K562 (cell line): ENCODE results near the gene GIPR. TPM values are rescaled to one million over a fixed set of nuclear protein-coding genes. Genes with fewer than 3 reads are reported as not detected.

Source experiments
- ATAC-seq: fragments of 200-7000 bp; cut with Tn5 transposase; 3 replicates; pipeline ENCODE4 v1.9.1; 2020; ENCODE audit warnings: moderate library complexity
- BruUV-seq: library from RNA; stranded (reverse); fragments of 400-500 nt; replicated peaks from 2 replicates; lab custom pipeline; 2021; lab: Mats Ljungman, UMichigan
- CTCF ChIA-PET: fragments of 300-600 bp; formaldehyde crosslinking; extraction: SDS; loops from one replicate; lab custom pipeline; 2021; ENCODE audit warnings: low intra/inter-chr PET ratio; lab: Yijun Ruan, JAX
- POLR2A ChIA-PET: fragments of 300-600, 350-650 bp; sonication (Branson Sonifier 250); formaldehyde crosslinking; extraction: SDS; loops from one replicate; lab custom pipeline; 2021; ENCODE audit warnings: antibody characterized with exemption, inconsistent platforms; lab: Yijun Ruan, JAX
- DNase-seq, 4 experiments: peaks; one replicate each; pipeline versions ENCODE4 v3.0.0 to v3.0.0-alpha.2; 2011 to 2018; ENCODE audit warnings: low spot score in 3 of 4, mixed read lengths in 3 of 4; ENCODE audit errors: extremely low read depth in 1 of 4
- FAIRE-seq: peaks from 2 replicates; lab custom pipeline; 2011; peaks lifted over from hg19 to GRCh38; lab: Jason Lieb, UNC
- H2AFZ ChIP-seq: 2 replicates; pipeline ENCODE4 v1.6.0; 2011; ENCODE audit warnings: low read depth, low read length, control low read depth, inconsistent platforms
- H3K27ac ChIP-seq: fragments of 200-600 bp; 3 replicates; pipeline ENCODE4 v1.8.0; 2011; ENCODE audit warnings: low read depth, mild to moderate bottlenecking, control low read depth, inconsistent platforms, low read length, moderate library complexity, mixed read lengths; ENCODE audit errors: extremely low read depth
- H3K27me3 ChIP-seq, 2 experiments: fragments of 300-600 bp in 1 of 2; 2 replicates in 1 of 2; 3 replicates in 1 of 2; pipeline versions ENCODE4 v1.6.0 to v1.8.0; 2011; ENCODE audit warnings: inconsistent platforms in 2 of 2, low read length in 2 of 2, mild to moderate bottlenecking in 1 of 2, mixed read lengths in 1 of 2, moderate library complexity in 1 of 2; ENCODE audit not compliant: control insufficient read depth in 2 of 2, insufficient read depth in 2 of 2
- H3K36me3 ChIP-seq: fragments of 300-600 bp; 3 replicates; pipeline ENCODE4 v1.8.0; 2011; ENCODE audit warnings: mild to moderate bottlenecking, low read length, inconsistent platforms; ENCODE audit not compliant: control insufficient read depth, insufficient read depth
- H3K4me1 ChIP-seq, 2 experiments: fragments of 200-600 bp in 1 of 2; replicated peaks in 1 of 2; 2 replicates in 1 of 2; 3 replicates in 1 of 2; pipeline versions ENCODE4 v1.5.1 to v1.8.0; 2011; ENCODE audit warnings: inconsistent platforms in 2 of 2, low read length in 2 of 2, mild to moderate bottlenecking in 1 of 2, mixed read lengths in 1 of 2, moderate library complexity in 1 of 2; ENCODE audit not compliant: control insufficient read depth in 2 of 2, insufficient read depth in 2 of 2
- H3K4me2 ChIP-seq: 2 replicates; pipeline ENCODE4 v1.6.1; 2011; ENCODE audit warnings: low read length, control low read depth, inconsistent platforms, mixed read lengths; ENCODE audit not compliant: insufficient read depth
- H3K4me3 ChIP-seq: fragments of 200-600 bp; sonication (generic), shearing (Covaris generic); 2 replicates; pipeline ENCODE4 v1.5.1; 2016; ENCODE audit warnings: control low read depth, inconsistent platforms
- H3K79me2 ChIP-seq: fragments of 200-600 bp; 3 replicates; pipeline ENCODE4 v1.8.0; 2011; ENCODE audit warnings: low read length, inconsistent platforms; ENCODE audit not compliant: control insufficient read depth, insufficient read depth
- H3K9ac ChIP-seq, 2 experiments: 2 replicates each; pipeline versions ENCODE4 v1.6.0 to v1.6.1; 2011; ENCODE audit warnings: low read depth in 2 of 2, low read length in 2 of 2, control low read depth in 1 of 2, inconsistent platforms in 1 of 2, mild to moderate bottlenecking in 1 of 2, mixed read lengths in 1 of 2; ENCODE audit not compliant: insufficient read depth in 1 of 2
- H3K9me1 ChIP-seq: one replicate; pipeline ENCODE4 v1.6.0; 2011; ENCODE audit warnings: inconsistent platforms, mild to moderate bottlenecking, low read length, moderate library complexity; ENCODE audit not compliant: control insufficient read depth, insufficient read depth
- H3K9me3 ChIP-seq: replicated peaks from 2 replicates; pipeline ENCODE4 v1.5.1; 2011; ENCODE audit warnings: low read depth, low read length, inconsistent platforms; ENCODE audit not compliant: control insufficient read depth, insufficient read depth
- H4K20me1 ChIP-seq: replicated peaks from 2 replicates; pipeline ENCODE4 v1.6.1; 2011; ENCODE audit warnings: low read length, inconsistent platforms, mixed read lengths; ENCODE audit not compliant: control insufficient read depth, insufficient read depth
- CBX5 ChIP-seq: IDR thresholded peaks from 2 replicates; pipeline ENCODE4 v1.6.1; 2014; ENCODE audit warnings: low read depth, borderline replicate concordance
- CSDE1 ChIP-seq, 2 experiments: fragments of 450-650 bp; IDR thresholded peaks; 2 replicates each; pipeline ENCODE4 v1.6.1; 2016; ENCODE audit warnings: mild to moderate bottlenecking in 1 of 2
- CTBP1 ChIP-seq: fragments of 450-650 bp; IDR thresholded peaks from 2 replicates; pipeline ENCODE4 v1.6.1; 2016; ENCODE audit warnings: borderline replicate concordance
- MCM5 ChIP-seq: fragments of 450-650 bp; IDR thresholded peaks from 2 replicates; pipeline ENCODE4 v1.6.1; 2016; ENCODE audit warnings: low read depth
- MEF2A ChIP-seq: IDR thresholded peaks from 2 replicates; pipeline ENCODE4 v1.6.1; 2011; ENCODE audit warnings: low read depth, mild to moderate bottlenecking, low read length, moderate library complexity; ENCODE audit not compliant: control insufficient read depth
- MYBL2 ChIP-seq, 2 experiments: fragments of 450-650 bp in 1 of 2; sonication (generic) in 1 of 2; formaldehyde crosslinking in 1 of 2; IDR thresholded peaks; 2 replicates each; pipeline versions ENCODE4 v1.6.1 to v1.8.1; 2017 to 2022; ENCODE audit warnings: borderline replicate concordance in 1 of 2, inconsistent platforms in 1 of 2, low read depth in 1 of 2, mild to moderate bottlenecking in 1 of 2, missing genetic modification reagents in 1 of 2, moderate library complexity in 1 of 2
- NR3C1 ChIP-seq: sonication (generic); formaldehyde crosslinking; IDR thresholded peaks from 2 replicates; pipeline ENCODE4 v1.8.1; 2022; ENCODE audit warnings: missing genetic modification reagents
- POLR2AphosphoS2 ChIP-seq: IDR thresholded peaks from 2 replicates; pipeline ENCODE4 v1.6.1; 2012; ENCODE audit warnings: low read length, improper control_type of control experiment
- POLR3A ChIP-seq: IDR thresholded peaks from 2 replicates; pipeline ENCODE4 v1.6.1; 2011; ENCODE audit warnings: borderline replicate concordance, mild to moderate bottlenecking, moderate library complexity; ENCODE audit not compliant: insufficient read length, insufficient read depth; ENCODE audit errors: extremely low read depth
- PPARD ChIP-seq: fragments of 250-450 bp; sonication (Bioruptor Pico); IDR thresholded peaks from 2 replicates; pipeline ENCODE4 v1.8.0; 2022; ENCODE audit warnings: inconsistent platforms, mild to moderate bottlenecking, moderate library complexity
- SMARCE1 ChIP-seq: fragments of 450-650 bp; IDR thresholded peaks from 2 replicates; pipeline ENCODE4 v1.7.1; 2016; ENCODE audit warnings: mild to moderate bottlenecking
- TEAD1 ChIP-seq, 2 experiments: fragments of 450-650 bp in 1 of 2; sonication (generic) in 1 of 2; formaldehyde crosslinking; IDR thresholded peaks; 2 replicates each; pipeline versions ENCODE4 v1.4.0 to v1.8.0; 2020 to 2022; ENCODE audit warnings: mild to moderate bottlenecking in 2 of 2, missing genetic modification reagents in 1 of 2
- TRIM28 ChIP-seq: fragments of 450-650 bp; IDR thresholded peaks from 2 replicates; pipeline ENCODE4 v1.6.1; 2017
- ZNF175 ChIP-seq: fragments of 200-800 bp; sonication (Bioruptor generic); IDR thresholded peaks from 2 replicates; pipeline ENCODE4 v1.6.1; 2016; ENCODE audit warnings: low read depth, mild to moderate bottlenecking, missing genetic modification characterization, missing compliant biosample characterization
- ZNF324 ChIP-seq: fragments of 250-450 bp; sonication (Bioruptor Pico); IDR thresholded peaks from 2 replicates; pipeline ENCODE4 v1.4.0; 2020; ENCODE audit warnings: mild to moderate bottlenecking
- WGBS: fragments of 100-300 bp; shearing (Covaris generic); methylation state at CpG from one replicate; pipeline ENCODE4 v1.1.6; 2016; ENCODE audit warnings: low coverage, mixed read lengths; ENCODE audit not compliant: insufficient coverage; ENCODE audit errors: missing lambda C conversion rate; 5-methylcytosine and 5-hydroxymethylcytosine counted together
- in situ Hi-C: fragments of 300-500 bp; cut with MboI; formaldehyde crosslinking; loops from 4 replicates; pipeline ENCODE4 v1.15.0; 2018; ENCODE audit warnings: inconsistent platforms, mixed read lengths
- intact Hi-C: fragments of 100-400 bp; cut with micrococcal nuclease; formaldehyde crosslinking; loops from 2 replicates; pipeline ENCODE4 v1.14.2; 2022
- polyA plus RNA-seq, 8 experiments: library from polyadenylated mRNA; depleted of rRNA in 4 of 8; stranded (reverse) in 5 of 8; unstranded in 3 of 8; fragments of >200 nt; fragmentation: Nextera tagmentation in 2 of 8; fragmentation: Illumina TruSeq in 1 of 8; extraction: Ambion mirVana in 2 of 8; extraction: Trizol in 1 of 8; gene quantifications; 2 replicates each; pipeline versions ENCODE4 v1.2.1 to v1.2.3, GENCODE V29; 2011 to 2014; ENCODE audit warnings: inconsistent platforms in 1 of 8, missing spikeins in 1 of 8
- total RNA-seq, 7 experiments: library from RNA; depleted of rRNA in 6 of 7; stranded (reverse); fragments of >200 nt in 6 of 7; fragmentation: Illumina TruSeq in 2 of 7; extraction: Trizol in 2 of 7; gene quantifications; 2 replicates each; pipeline versions ENCODE4 v1.2.1 to v1.2.3, GENCODE V29; 2011 to 2021; ENCODE audit warnings: low replicate concordance in 1 of 7
- TF ChIP-seq, protein P1 (sequence below): fragments of 450-650 bp; formaldehyde crosslinking; IDR thresholded peaks from 2 replicates; pipeline ENCODE4 v1.4.0; 2020; ENCODE audit warnings: mild to moderate bottlenecking, moderate library complexity
- TF ChIP-seq, protein P2 (sequence below): sonication (generic); formaldehyde crosslinking; IDR thresholded peaks from 2 replicates; pipeline ENCODE4 v1.8.0; 2023; ENCODE audit warnings: mild to moderate bottlenecking, missing genetic modification reagents
- TF ChIP-seq, protein P3 (sequence below): sonication (generic); formaldehyde crosslinking; IDR thresholded peaks from 2 replicates; pipeline ENCODE4 v1.8.1; 2022; ENCODE audit warnings: missing genetic modification reagents

Gene GIPR
- total and polyA plus RNA-seq, 9 of the 15 experiments (the other 6 are each of a cell fraction or from before 2014, with no cell fraction given): 2.2 to 26.8 (median 12.7) TPM

- Histone ChIP-seq H3K9ac (no peak overlapping the region), H2AFZ (no peak overlapping the region), H3K9me1 (no peaks in the 10 kb centered on the region), H3K27ac (no peak overlapping the region), H3K4me2 (no peak overlapping the region), H3K27me3 (no peaks in the 10 kb centered on the region), H3K4me1 (peaks cover 14 to 26% of the 10 kb centered on the region in 2 experiments), H3K36me3 (peaks cover 41% of the 10 kb centered on the region; the same call in 2 of the 3 replicates), H3K4me3 (no peak overlapping the region), H4K20me1 (no peaks in the 10 kb centered on the region), H3K9me3 (no peaks in the 10 kb centered on the region), H3K79me2 (peaks cover 48% of the 10 kb centered on the region)
- in situ Hi-C loops (no loop called here), intact Hi-C loops (no loop called here)
- TF ChIP-seq NR3C1 (CRISPR knock-in tag) (no peak), CBX5 (no peak), CSDE1 (IDR thresholded peaks at IDR 0.05) (no peak), MCM5 (no peak), TEAD1 (CRISPR knock-in tag; IDR thresholded peaks at IDR 0.05) (no peak), PPARD (no peak), POLR2AphosphoS2 (no peak), SMARCE1 (no peak), TRIM28 (no peak), ZNF175 (CRISPR knock-in tag) (no peak), POLR3A (no peak), MEF2A (no peak), ZNF324 (CRISPR knock-in tag) (no peak), CTBP1 (no peak), MYBL2 (IDR thresholded peaks at IDR 0.05; ENCODE audit: low read depth) (no peak), MYBL2 (CRISPR knock-in tag; IDR thresholded peaks at IDR 0.05; ENCODE audit: borderline replicate concordance) (no peak)
- TF ChIP-seq, protein P1, sequence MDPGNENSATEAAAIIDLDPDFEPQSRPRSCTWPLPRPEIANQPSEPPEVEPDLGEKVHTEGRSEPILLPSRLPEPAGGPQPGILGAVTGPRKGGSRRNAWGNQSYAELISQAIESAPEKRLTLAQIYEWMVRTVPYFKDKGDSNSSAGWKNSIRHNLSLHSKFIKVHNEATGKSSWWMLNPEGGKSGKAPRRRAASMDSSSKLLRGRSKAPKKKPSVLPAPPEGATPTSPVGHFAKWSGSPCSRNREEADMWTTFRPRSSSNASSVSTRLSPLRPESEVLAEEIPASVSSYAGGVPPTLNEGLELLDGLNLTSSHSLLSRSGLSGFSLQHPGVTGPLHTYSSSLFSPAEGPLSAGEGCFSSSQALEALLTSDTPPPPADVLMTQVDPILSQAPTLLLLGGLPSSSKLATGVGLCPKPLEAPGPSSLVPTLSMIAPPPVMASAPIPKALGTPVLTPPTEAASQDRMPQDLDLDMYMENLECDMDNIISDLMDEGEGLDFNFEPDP (CRISPR knock-in tag): no peak
- TF ChIP-seq, protein P2, sequence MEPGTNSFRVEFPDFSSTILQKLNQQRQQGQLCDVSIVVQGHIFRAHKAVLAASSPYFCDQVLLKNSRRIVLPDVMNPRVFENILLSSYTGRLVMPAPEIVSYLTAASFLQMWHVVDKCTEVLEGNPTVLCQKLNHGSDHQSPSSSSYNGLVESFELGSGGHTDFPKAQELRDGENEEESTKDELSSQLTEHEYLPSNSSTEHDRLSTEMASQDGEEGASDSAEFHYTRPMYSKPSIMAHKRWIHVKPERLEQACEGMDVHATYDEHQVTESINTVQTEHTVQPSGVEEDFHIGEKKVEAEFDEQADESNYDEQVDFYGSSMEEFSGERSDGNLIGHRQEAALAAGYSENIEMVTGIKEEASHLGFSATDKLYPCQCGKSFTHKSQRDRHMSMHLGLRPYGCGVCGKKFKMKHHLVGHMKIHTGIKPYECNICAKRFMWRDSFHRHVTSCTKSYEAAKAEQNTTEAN (CRISPR knock-in tag): no peak
- TF ChIP-seq, protein P3, sequence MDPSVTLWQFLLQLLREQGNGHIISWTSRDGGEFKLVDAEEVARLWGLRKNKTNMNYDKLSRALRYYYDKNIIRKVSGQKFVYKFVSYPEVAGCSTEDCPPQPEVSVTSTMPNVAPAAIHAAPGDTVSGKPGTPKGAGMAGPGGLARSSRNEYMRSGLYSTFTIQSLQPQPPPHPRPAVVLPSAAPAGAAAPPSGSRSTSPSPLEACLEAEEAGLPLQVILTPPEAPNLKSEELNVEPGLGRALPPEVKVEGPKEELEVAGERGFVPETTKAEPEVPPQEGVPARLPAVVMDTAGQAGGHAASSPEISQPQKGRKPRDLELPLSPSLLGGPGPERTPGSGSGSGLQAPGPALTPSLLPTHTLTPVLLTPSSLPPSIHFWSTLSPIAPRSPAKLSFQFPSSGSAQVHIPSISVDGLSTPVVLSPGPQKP (CRISPR knock-in tag): no peak
- no peak for ATAC-seq
- WGBS: 100% methylated on average over 10 of the region's 15 CpGs
- no peak for FAIRE-seq
- POLR2A ChIA-PET: interaction anchor here (0.7 to 5.9 kb wide), 3 partner anchors 9 to 28 kb away, joined by 3 to 46 read pairs (median 3); no protein-coding TSS in a partner anchor
- BruUV-seq: no TSS peak
- DNase-seq: no peak
- CTCF ChIA-PET: no interaction called here
Observed at GRCh38 chr19:45713141-45713540, 45.1 kb downstream of the GIPR start.
